GM12872 (cell line): Measurements from ENCODE around the gene PBX3.

Source experiments
- CTCF ChIP-seq: IDR thresholded peaks from 3 replicates; pipeline ENCODE4 v1.5.1; 2011; ENCODE audit warnings: low read depth, mild to moderate bottlenecking, low read length, moderate library complexity; ENCODE audit not compliant: insufficient read depth

The PBX3 gene

GRCh38 chr9:125932746-125933455 is 185.7 kb downstream of the PBX3 start:
- no peak for TF ChIP-seq CTCF

- no peak for TF ChIP-seq CTCF
Measured at GRCh38 chr9:125942125-125942524, 195.0 kb downstream of the PBX3 start.

GRCh38 chr9:125943831-125944230 is 196.7 kb downstream of the PBX3 start:
- TF ChIP-seq CTCF, result no peak

- no peak for TF ChIP-seq CTCF
Measured at GRCh38 chr9:125946397-125946796, 199.2 kb downstream of the PBX3 start.

GRCh38 chr9:125948887-125949596 is 201.9 kb downstream of the PBX3 start:
- no peak for TF ChIP-seq CTCF

GRCh38 chr9:125949703-125950460 is 202.7 kb downstream of the PBX3 start:
- no peak for TF ChIP-seq CTCF

GRCh38 chr9:125950880-125951471 is 203.8 kb downstream of the PBX3 start:
- no peak for TF ChIP-seq CTCF
